ENCODE measurements around the gene RTF2.

DNA sequence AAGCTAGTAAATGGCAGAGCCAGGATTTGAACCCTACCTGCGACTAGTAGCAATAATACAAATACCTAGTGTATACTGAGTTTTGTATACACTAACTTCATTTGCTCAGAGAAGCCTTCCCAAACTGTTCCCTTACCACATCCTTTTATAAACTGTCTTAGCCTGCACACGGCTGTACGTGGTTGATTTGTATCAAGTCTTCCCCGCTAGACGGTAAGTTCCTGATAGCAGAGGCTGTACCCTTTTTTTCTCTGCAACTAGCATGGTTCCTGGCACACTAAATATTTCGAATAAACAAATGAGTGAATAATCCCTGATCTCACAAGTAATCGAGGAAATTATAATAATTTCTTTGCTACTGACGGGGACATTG lies 636 bp downstream of the RTF2 start:
- TF ChIP-seq, protein P1, sequence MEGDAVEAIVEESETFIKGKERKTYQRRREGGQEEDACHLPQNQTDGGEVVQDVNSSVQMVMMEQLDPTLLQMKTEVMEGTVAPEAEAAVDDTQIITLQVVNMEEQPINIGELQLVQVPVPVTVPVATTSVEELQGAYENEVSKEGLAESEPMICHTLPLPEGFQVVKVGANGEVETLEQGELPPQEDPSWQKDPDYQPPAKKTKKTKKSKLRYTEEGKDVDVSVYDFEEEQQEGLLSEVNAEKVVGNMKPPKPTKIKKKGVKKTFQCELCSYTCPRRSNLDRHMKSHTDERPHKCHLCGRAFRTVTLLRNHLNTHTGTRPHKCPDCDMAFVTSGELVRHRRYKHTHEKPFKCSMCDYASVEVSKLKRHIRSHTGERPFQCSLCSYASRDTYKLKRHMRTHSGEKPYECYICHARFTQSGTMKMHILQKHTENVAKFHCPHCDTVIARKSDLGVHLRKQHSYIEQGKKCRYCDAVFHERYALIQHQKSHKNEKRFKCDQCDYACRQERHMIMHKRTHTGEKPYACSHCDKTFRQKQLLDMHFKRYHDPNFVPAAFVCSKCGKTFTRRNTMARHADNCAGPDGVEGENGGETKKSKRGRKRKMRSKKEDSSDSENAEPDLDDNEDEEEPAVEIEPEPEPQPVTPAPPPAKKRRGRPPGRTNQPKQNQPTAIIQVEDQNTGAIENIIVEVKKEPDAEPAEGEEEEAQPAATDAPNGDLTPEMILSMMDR (conservative IDR thresholded peaks at IDR 0.05 in 1 of 2, IDR thresholded peaks at IDR 0.05 in 1 of 2; ENCODE audit: low read depth in 1 of 2, low read length in 2 of 2): no peak
- TF ChIP-seq EZH2 (IDR thresholded peaks at IDR 0.05; ENCODE audit: low read length, missing control alignments): no peak
